ENCODE measurements around the gene TBPL1. TPM values are rescaled to one million over a fixed set of nuclear protein-coding genes. Genes with fewer than 3 reads are reported as not detected.

The TBPL1 gene
- total RNA-seq, 1 donor from 2014 or later = 17.7 TPM

DNA sequence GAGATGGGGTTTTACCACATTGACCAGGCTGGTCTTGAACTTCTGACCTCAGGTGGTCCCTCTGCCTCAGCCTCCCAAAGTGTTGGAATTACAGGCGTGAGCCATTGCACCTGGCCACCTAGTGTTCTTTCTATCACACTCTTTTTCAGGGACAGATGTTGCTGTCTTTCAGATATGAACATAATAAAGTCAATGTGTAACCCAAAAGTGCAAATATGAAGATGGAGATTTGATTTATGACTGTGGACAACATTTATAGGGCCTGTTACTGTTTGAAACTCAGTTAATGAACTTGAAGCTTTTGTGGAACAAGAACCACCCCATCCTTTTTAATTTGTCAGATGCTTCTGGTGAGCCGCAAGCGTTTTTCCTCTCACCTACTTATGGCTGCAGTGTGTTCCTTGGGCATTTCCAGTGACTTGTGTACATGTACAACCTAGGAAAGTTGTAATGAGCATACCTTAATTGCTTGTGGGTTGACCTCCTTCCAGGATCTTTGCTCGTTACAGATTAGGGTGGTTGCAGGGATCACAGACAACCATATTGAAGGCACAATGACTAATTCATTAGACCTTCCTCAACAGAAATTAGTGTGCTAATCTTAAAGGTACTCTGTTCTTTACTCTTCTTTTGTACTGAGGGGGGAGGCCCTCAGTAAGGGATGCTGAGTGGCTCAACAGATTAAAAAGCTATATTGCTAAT is 6.8 kb downstream of the TBPL1 start:
- no peaks in the 10 kb centered on the region for H3K27me3 ChIP-seq
- no peak for TF ChIP-seq POLR2A (IDR thresholded peaks at IDR 0.05)
- TF ChIP-seq POLR2AphosphoS5 (IDR thresholded peaks at IDR 0.05; ENCODE audit: insufficient read depth in 1 of 2, low read depth in 1 of 2) = no peak
- TF ChIP-seq, protein P1, sequence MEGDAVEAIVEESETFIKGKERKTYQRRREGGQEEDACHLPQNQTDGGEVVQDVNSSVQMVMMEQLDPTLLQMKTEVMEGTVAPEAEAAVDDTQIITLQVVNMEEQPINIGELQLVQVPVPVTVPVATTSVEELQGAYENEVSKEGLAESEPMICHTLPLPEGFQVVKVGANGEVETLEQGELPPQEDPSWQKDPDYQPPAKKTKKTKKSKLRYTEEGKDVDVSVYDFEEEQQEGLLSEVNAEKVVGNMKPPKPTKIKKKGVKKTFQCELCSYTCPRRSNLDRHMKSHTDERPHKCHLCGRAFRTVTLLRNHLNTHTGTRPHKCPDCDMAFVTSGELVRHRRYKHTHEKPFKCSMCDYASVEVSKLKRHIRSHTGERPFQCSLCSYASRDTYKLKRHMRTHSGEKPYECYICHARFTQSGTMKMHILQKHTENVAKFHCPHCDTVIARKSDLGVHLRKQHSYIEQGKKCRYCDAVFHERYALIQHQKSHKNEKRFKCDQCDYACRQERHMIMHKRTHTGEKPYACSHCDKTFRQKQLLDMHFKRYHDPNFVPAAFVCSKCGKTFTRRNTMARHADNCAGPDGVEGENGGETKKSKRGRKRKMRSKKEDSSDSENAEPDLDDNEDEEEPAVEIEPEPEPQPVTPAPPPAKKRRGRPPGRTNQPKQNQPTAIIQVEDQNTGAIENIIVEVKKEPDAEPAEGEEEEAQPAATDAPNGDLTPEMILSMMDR (IDR thresholded peaks at IDR 0.05) = no peak
- H3K27ac ChIP-seq = no peak overlapping the region
- peaks cover 39% of the 10 kb centered on the region for H3K4me1 ChIP-seq
- intact Hi-C loops (cut with DNase I) = no loop called here
- no peaks in the 10 kb centered on the region for H3K9me3 ChIP-seq
- no peaks in the 10 kb centered on the region for H3K36me3 ChIP-seq
- DNase-seq (ENCODE audit: extremely low spot score in 2 of 2) = no peak
- H3K4me3 ChIP-seq = no peak overlapping the region

DNA sequence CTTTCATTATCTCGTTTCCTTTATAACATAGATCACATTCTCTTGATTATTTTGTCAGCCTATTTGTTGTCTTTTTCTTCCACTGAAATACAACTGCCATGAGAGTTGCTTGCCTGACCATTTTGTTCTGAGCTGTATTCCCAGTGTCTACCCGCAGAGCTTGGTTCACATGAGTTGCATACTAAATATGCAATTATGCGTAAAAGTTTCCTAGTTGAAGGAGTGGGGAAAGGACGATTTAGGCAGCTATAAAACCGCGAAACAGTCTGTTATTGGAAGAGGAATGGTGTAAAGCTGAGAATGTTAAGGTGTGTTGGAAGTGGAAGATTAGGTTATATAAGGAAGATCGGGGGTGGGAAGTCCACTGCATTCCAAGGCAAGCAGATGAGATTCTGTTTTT is 8.8 kb downstream of the TBPL1 start:
- DNase-seq (ENCODE audit: extremely low spot score in 2 of 2) = no peak
- H3K36me3 ChIP-seq = no peaks in the 10 kb centered on the region
- TF ChIP-seq POLR2A (IDR thresholded peaks at IDR 0.05) (no peak), POLR2AphosphoS5 (IDR thresholded peaks at IDR 0.05; ENCODE audit: insufficient read depth in 1 of 2, low read depth in 1 of 2) (no peak)
- TF ChIP-seq, protein P1 (IDR thresholded peaks at IDR 0.05) = no peak
- no peaks in the 10 kb centered on the region for H3K9me3 ChIP-seq
- no peaks in the 10 kb centered on the region for H3K27me3 ChIP-seq
- intact Hi-C loops (cut with DNase I) = no loop called here
- H3K4me3 ChIP-seq = no peak overlapping the region
- H3K4me1 ChIP-seq = peaks cover 19% of the 10 kb centered on the region
- no peak overlapping the region for H3K27ac ChIP-seq

DNA sequence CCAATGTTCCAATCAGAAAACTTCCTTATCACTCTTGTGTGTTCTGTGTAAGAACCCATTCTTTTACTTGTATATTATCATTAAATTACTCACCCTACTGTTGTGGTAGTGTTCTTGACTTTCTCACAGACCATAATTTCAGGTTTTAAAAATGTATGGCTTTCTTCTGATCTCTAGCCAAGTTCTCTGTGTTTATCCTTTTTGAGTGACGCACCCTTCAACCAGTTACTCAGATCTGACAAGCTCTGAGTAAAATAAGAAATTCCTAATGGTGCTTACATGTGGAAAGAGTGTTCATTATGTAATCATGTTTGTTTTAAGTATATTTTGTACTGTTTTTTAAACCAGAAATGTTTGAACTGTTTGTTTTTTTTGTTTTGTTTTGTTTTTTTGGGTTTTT is 11.0 kb downstream of the TBPL1 start:
- H3K4me3 ChIP-seq = no peak overlapping the region
- intact Hi-C loops (cut with DNase I) = no loop called here
- no peaks in the 10 kb centered on the region for H3K9me3 ChIP-seq
- no peaks in the 10 kb centered on the region for H3K27me3 ChIP-seq
- peaks cover 6% of the 10 kb centered on the region for H3K4me1 ChIP-seq
- no peak overlapping the region for H3K27ac ChIP-seq
- H3K36me3 ChIP-seq = no peaks in the 10 kb centered on the region
- TF ChIP-seq POLR2A (IDR thresholded peaks at IDR 0.05) = no peak
- TF ChIP-seq POLR2AphosphoS5 (IDR thresholded peaks at IDR 0.05; ENCODE audit: insufficient read depth in 1 of 2, low read depth in 1 of 2) = no peak
- TF ChIP-seq, protein P1 (IDR thresholded peaks at IDR 0.05) = no peak
- DNase-seq (ENCODE audit: extremely low spot score in 2 of 2) = no peak

DNA sequence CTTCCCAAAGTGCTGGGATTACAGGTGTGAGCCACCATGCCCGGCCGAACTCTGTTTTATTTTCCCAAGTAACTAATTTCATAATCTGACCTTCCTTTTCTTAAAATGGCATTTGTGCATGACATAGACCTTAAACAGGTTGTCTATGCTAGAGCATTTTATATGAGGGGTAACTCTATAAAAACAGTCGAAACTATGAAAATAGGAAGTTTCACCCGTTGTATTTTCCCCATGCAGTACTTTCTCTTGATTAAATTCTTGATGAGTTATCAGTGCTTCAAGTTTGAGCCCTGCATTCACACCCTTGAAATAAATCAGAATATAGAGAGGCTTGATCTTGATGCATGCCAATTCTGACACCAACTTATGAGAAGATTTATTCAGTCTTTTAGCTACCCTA is 11.7 kb downstream of the TBPL1 start:
- H3K36me3 ChIP-seq = no peaks in the 10 kb centered on the region
- peaks cover 11% of the 10 kb centered on the region for H3K4me1 ChIP-seq
- TF ChIP-seq POLR2AphosphoS5 (IDR thresholded peaks at IDR 0.05; ENCODE audit: insufficient read depth in 1 of 2, low read depth in 1 of 2) (no peak), POLR2A (IDR thresholded peaks at IDR 0.05) (no peak)
- TF ChIP-seq, protein P1 (IDR thresholded peaks at IDR 0.05) = no peak
- H3K27me3 ChIP-seq = no peaks in the 10 kb centered on the region
- no peak overlapping the region for H3K4me3 ChIP-seq
- no peak overlapping the region for H3K27ac ChIP-seq
- DNase-seq (ENCODE audit: extremely low spot score in 2 of 2) = no peak
- no peaks in the 10 kb centered on the region for H3K9me3 ChIP-seq
- intact Hi-C loops (cut with DNase I) = no loop called here

DNA sequence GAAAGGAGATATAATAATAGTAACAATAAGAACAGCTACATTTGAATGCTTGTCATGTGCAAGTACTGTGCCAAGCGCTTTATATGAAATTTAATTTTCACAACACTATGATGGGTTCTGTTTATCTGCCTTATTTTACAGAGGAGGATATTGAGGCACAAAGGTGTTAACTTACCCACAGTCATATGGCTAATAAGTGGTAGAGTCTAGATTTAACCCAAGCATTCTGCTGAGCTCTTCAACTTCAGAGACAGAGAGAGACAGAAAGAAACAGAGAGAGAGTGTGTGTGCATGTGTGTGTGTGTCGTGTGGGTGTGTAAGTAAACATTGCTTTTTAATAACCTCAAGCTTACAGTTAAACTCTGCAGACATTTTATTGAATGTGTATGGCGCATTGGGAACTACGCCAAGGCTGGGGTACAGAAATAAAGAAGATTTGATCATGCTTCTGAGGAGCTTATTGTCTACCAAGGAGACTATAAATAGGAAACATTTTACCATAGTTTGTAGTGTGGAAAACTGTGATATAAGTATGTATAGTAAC is 12.9 kb downstream of the TBPL1 start:
- no peak for DNase-seq (ENCODE audit: extremely low spot score in 2 of 2)
- no peaks in the 10 kb centered on the region for H3K27me3 ChIP-seq
- H3K9me3 ChIP-seq = no peaks in the 10 kb centered on the region
- H3K4me1 ChIP-seq = peaks cover 21% of the 10 kb centered on the region
- no peak overlapping the region for H3K4me3 ChIP-seq
- TF ChIP-seq POLR2AphosphoS5 (IDR thresholded peaks at IDR 0.05; ENCODE audit: insufficient read depth in 1 of 2, low read depth in 1 of 2) (no peak), POLR2A (IDR thresholded peaks at IDR 0.05) (no peak)
- TF ChIP-seq, protein P1 (IDR thresholded peaks at IDR 0.05) = no peak
- H3K27ac ChIP-seq = no peak overlapping the region
- intact Hi-C loops (cut with DNase I) = no loop called here
- no peaks in the 10 kb centered on the region for H3K36me3 ChIP-seq
